Gastrocnemius medialis (tissue), 4 donors: ENCODE results near the gene THSD4.

Source experiments
- POLR2A ChIP-seq, 2 donors: fragments of 450-650 bp; IDR thresholded peaks; one replicate each; pipeline ENCODE4 v1.6.1; 2017; ENCODE audit warnings: antibody characterized with exemption in 2 of 2, mild to moderate bottlenecking in 2 of 2, moderate library complexity in 2 of 2
- TF ChIP-seq, protein P1 (sequence below), 5 experiments: fragments of 450-650 bp in 3 of 5; fragments of 200-600 bp in 2 of 5; sonication (generic) in 2 of 5; IDR thresholded peaks in 4 of 5; conservative IDR thresholded peaks in 1 of 5; 1 replicate in 4 of 5; 2 replicates in 1 of 5; pipeline ENCODE4 v1.5.1; 2016 to 2019; ENCODE audit warnings: antibody characterized with exemption in 5 of 5, mild to moderate bottlenecking in 3 of 5, moderate library complexity in 3 of 5

DNA sequence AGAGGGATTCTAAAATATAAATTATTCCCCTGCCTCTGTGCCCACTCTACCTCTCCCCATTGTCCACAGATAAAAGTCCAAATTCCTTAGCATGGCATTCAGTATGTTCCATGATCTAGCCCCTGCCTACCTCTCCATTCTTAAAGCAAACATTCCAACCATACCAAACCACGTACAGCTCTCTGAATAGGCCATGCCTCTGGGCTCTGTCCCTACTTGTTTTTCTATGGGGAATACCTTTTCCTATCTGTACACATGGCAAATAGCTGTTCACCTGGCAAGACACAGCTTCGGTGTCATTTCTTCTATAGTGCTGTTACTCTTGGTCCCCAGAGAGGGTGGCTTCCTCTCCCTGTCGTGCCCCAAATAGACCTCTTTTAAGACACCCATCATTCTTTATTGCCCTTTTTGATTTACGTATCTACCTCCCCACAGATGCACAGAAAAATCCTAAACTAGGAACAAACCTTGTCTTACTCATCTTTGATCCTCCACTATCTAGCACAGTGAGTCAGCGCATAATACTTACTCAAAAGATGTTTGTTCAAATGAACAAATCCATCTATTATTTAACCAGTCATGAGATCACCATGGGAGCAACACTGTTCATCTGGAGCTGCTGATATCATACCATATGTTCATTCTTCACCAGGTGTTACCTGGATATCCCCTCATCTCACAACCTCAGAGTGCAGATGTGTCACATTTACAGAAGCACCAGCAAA, 329.8 kb downstream of the THSD4 start:
- TF ChIP-seq, protein P1, sequence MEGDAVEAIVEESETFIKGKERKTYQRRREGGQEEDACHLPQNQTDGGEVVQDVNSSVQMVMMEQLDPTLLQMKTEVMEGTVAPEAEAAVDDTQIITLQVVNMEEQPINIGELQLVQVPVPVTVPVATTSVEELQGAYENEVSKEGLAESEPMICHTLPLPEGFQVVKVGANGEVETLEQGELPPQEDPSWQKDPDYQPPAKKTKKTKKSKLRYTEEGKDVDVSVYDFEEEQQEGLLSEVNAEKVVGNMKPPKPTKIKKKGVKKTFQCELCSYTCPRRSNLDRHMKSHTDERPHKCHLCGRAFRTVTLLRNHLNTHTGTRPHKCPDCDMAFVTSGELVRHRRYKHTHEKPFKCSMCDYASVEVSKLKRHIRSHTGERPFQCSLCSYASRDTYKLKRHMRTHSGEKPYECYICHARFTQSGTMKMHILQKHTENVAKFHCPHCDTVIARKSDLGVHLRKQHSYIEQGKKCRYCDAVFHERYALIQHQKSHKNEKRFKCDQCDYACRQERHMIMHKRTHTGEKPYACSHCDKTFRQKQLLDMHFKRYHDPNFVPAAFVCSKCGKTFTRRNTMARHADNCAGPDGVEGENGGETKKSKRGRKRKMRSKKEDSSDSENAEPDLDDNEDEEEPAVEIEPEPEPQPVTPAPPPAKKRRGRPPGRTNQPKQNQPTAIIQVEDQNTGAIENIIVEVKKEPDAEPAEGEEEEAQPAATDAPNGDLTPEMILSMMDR (IDR thresholded peaks at IDR 0.05 in 4 of 5, conservative IDR thresholded peaks at IDR 0.05 in 1 of 5), result no peak
- no peak for TF ChIP-seq POLR2A (IDR thresholded peaks at IDR 0.05)
